ENCODE results near the gene COASY. TPM values are rescaled to one million over a fixed set of nuclear protein-coding genes. Genes with fewer than 3 reads are reported as not detected.

The COASY gene
- polyA plus RNA-seq, 1 donor: 65.6 TPM

GRCh38 chr17:42563950-42564349 lies 2.0 kb downstream of the COASY start:
- no CpG with 5 or more reads among the region's 9 CpGs for WGBS (ENCODE audit: insufficient coverage, low lambda C conversion rate)
- no peak for DNase-seq
- Histone ChIP-seq H3K4me1 (ENCODE audit: control insufficient read depth, insufficient read depth, low read length) (peaks cover 42% of the 10 kb centered on the region), H3K27me3 (ENCODE audit: control insufficient read depth, insufficient read depth, low read length) (no peaks in the 10 kb centered on the region), H3K36me3 (ENCODE audit: control insufficient read depth, insufficient read depth, low read length) (peaks cover 32% of the 10 kb centered on the region), H3K4me3 (ENCODE audit: low read length) (no peak overlapping the region), H3K27ac (ENCODE audit: low read length) (no peak overlapping the region), H3K9me3 (ENCODE audit: control insufficient read depth, low read depth, low read length) (no peaks in the 10 kb centered on the region)

- Histone ChIP-seq H3K9me3 (ENCODE audit: control insufficient read depth, low read depth, low read length) (no peaks in the 10 kb centered on the region), H3K27ac (ENCODE audit: low read length) (no peak overlapping the region), H3K4me3 (ENCODE audit: low read length) (no peak overlapping the region), H3K36me3 (ENCODE audit: control insufficient read depth, insufficient read depth, low read length) (peaks cover 42% of the 10 kb centered on the region), H3K27me3 (ENCODE audit: control insufficient read depth, insufficient read depth, low read length) (no peaks in the 10 kb centered on the region), H3K4me1 (ENCODE audit: control insufficient read depth, insufficient read depth, low read length) (peaks cover 47% of the 10 kb centered on the region)
- no CpG with 5 or more reads among the region's 15 CpGs for WGBS (ENCODE audit: insufficient coverage, low lambda C conversion rate)
- no peak for DNase-seq
These were observed 3.0 kb downstream of the COASY start for GRCh38 chr17:42564815-42565522.

GRCh38 chr17:42565523-42566214 lies 3.7 kb downstream of the COASY start:
- H3K9me3 ChIP-seq (ENCODE audit: control insufficient read depth, low read depth, low read length): no peaks in the 10 kb centered on the region
- no peak overlapping the region for H3K4me3 ChIP-seq (ENCODE audit: low read length)
- no CpG with 5 or more reads among the region's 16 CpGs for WGBS (ENCODE audit: insufficient coverage, low lambda C conversion rate)
- H3K36me3 ChIP-seq (ENCODE audit: control insufficient read depth, insufficient read depth, low read length): peaks cover 47% of the 10 kb centered on the region
- H3K4me1 ChIP-seq (ENCODE audit: control insufficient read depth, insufficient read depth, low read length): peaks cover 47% of the 10 kb centered on the region
- H3K27ac ChIP-seq (ENCODE audit: low read length): no peak overlapping the region
- no peaks in the 10 kb centered on the region for H3K27me3 ChIP-seq (ENCODE audit: control insufficient read depth, insufficient read depth, low read length)
- no peak for DNase-seq

- Histone ChIP-seq H3K27me3 (ENCODE audit: control insufficient read depth, insufficient read depth, low read length) (no peaks in the 10 kb centered on the region), H3K36me3 (ENCODE audit: control insufficient read depth, insufficient read depth, low read length) (peaks cover 53% of the 10 kb centered on the region), H3K27ac (ENCODE audit: low read length) (peak overlapping the region; percentile 91), H3K4me3 (ENCODE audit: low read length) (peak overlapping the region; percentile 88), H3K4me1 (ENCODE audit: control insufficient read depth, insufficient read depth, low read length) (peaks cover 46% of the 10 kb centered on the region), H3K9me3 (ENCODE audit: control insufficient read depth, low read depth, low read length) (no peaks in the 10 kb centered on the region)
- WGBS (ENCODE audit: insufficient coverage, low lambda C conversion rate): no CpG with 5 or more reads among the region's 28 CpGs
- DNase-seq: no peak
These were observed 4.4 kb downstream of the COASY start for GRCh38 chr17:42566215-42566882.

- peaks cover 60% of the 10 kb centered on the region for H3K36me3 ChIP-seq (ENCODE audit: control insufficient read depth, insufficient read depth, low read length)
- H3K27ac ChIP-seq (ENCODE audit: low read length): peak within 1 kb of the TSS; percentile 91
- peaks cover 41% of the 10 kb centered on the region for H3K4me1 ChIP-seq (ENCODE audit: control insufficient read depth, insufficient read depth, low read length)
- DNase-seq: peak; percentile 94 to 96
- no peaks in the 10 kb centered on the region for H3K9me3 ChIP-seq (ENCODE audit: control insufficient read depth, low read depth, low read length)
- no peaks in the 10 kb centered on the region for H3K27me3 ChIP-seq (ENCODE audit: control insufficient read depth, insufficient read depth, low read length)
- peak within 1 kb of the TSS; percentile 88 for H3K4me3 ChIP-seq (ENCODE audit: low read length)
- WGBS (ENCODE audit: insufficient coverage, low lambda C conversion rate): no CpG with 5 or more reads among the region's 72 CpGs
These were observed 5.1 kb downstream of the COASY start, which contains the start of gene MLX for GRCh38 chr17:42566883-42567573. TSS of gene MLX (plus strand) at chr17:42567100. CDS start at chr17:42567125, 25 bp downstream.

GRCh38 chr17:42568341-42569111 lies 6.6 kb downstream of the COASY start:
- H3K27ac ChIP-seq (ENCODE audit: low read length): peak overlapping the region; percentile 27
- no peaks in the 10 kb centered on the region for H3K9me3 ChIP-seq (ENCODE audit: control insufficient read depth, low read depth, low read length)
- peaks cover 75% of the 10 kb centered on the region for H3K36me3 ChIP-seq (ENCODE audit: control insufficient read depth, insufficient read depth, low read length)
- no peaks in the 10 kb centered on the region for H3K27me3 ChIP-seq (ENCODE audit: control insufficient read depth, insufficient read depth, low read length)
- no CpG with 5 or more reads among the region's 14 CpGs for WGBS (ENCODE audit: insufficient coverage, low lambda C conversion rate)
- no peak for DNase-seq
- H3K4me3 ChIP-seq (ENCODE audit: low read length): no peak overlapping the region
- H3K4me1 ChIP-seq (ENCODE audit: control insufficient read depth, insufficient read depth, low read length): peaks cover 33% of the 10 kb centered on the region

- DNase-seq: no peak
- 100% methylated on average over 4 of the region's 12 CpGs for WGBS (ENCODE audit: insufficient coverage, low lambda C conversion rate)
- Histone ChIP-seq H3K36me3 (ENCODE audit: control insufficient read depth, insufficient read depth, low read length) (peaks cover 64% of the 10 kb centered on the region), H3K4me1 (ENCODE audit: control insufficient read depth, insufficient read depth, low read length) (peaks cover 17% of the 10 kb centered on the region), H3K27me3 (ENCODE audit: control insufficient read depth, insufficient read depth, low read length) (no peaks in the 10 kb centered on the region), H3K27ac (ENCODE audit: low read length) (no peak overlapping the region), H3K4me3 (ENCODE audit: low read length) (no peak overlapping the region), H3K9me3 (ENCODE audit: control insufficient read depth, low read depth, low read length) (no peaks in the 10 kb centered on the region)
These were observed 9.7 kb downstream of the COASY start for GRCh38 chr17:42571435-42572225.

GRCh38 chr17:42573095-42573494 lies 11.1 kb downstream of the COASY start:
- Histone ChIP-seq H3K36me3 (ENCODE audit: control insufficient read depth, insufficient read depth, low read length) (peaks cover 64% of the 10 kb centered on the region), H3K4me3 (ENCODE audit: low read length) (no peak overlapping the region), H3K27me3 (ENCODE audit: control insufficient read depth, insufficient read depth, low read length) (no peaks in the 10 kb centered on the region), H3K27ac (ENCODE audit: low read length) (no peak overlapping the region), H3K4me1 (ENCODE audit: control insufficient read depth, insufficient read depth, low read length) (peaks cover 16% of the 10 kb centered on the region), H3K9me3 (ENCODE audit: control insufficient read depth, low read depth, low read length) (no peaks in the 10 kb centered on the region)
- DNase-seq: no peak
- WGBS (ENCODE audit: insufficient coverage, low lambda C conversion rate): no CpG with 5 or more reads among the region's 4 CpGs

GRCh38 chr17:42574463-42574862 lies 12.5 kb downstream of the COASY start:
- peaks cover 5% of the 10 kb centered on the region for H3K4me1 ChIP-seq (ENCODE audit: control insufficient read depth, insufficient read depth, low read length)
- H3K36me3 ChIP-seq (ENCODE audit: control insufficient read depth, insufficient read depth, low read length): peaks cover 53% of the 10 kb centered on the region
- DNase-seq: no peak
- no peak overlapping the region for H3K4me3 ChIP-seq (ENCODE audit: low read length)
- H3K9me3 ChIP-seq (ENCODE audit: control insufficient read depth, low read depth, low read length): no peaks in the 10 kb centered on the region
- no peak overlapping the region for H3K27ac ChIP-seq (ENCODE audit: low read length)
- no peaks in the 10 kb centered on the region for H3K27me3 ChIP-seq (ENCODE audit: control insufficient read depth, insufficient read depth, low read length)
- WGBS (ENCODE audit: insufficient coverage, low lambda C conversion rate): no CpG with 5 or more reads among the region's 3 CpGs
